Lower lobe of right lung (tissue), 2 donors: ENCODE results near the gene STARD9. TPM values are rescaled to one million over a fixed set of nuclear protein-coding genes. Genes with fewer than 3 reads are reported as not detected.
"Not testable (repeated sequence)": the region's sequence is repeated elsewhere in the genome, so short reads cannot be mapped to it uniquely, and the experiment has no call there.

Experiments used
- ATAC-seq, 2 donors: fragments of 200-7000 bp; cut with Tn5 transposase; one replicate each; pipeline ENCODE4 v1.9.1; 2020 to 2022; ENCODE audit warnings: mild to moderate bottlenecking in 2 of 2, moderate library complexity in 2 of 2
- DNase-seq: peaks from one replicate; pipeline ENCODE4 v3.0.0-alpha.2; 2020
- H3K27ac ChIP-seq: fragments of 200-600 bp; one replicate; pipeline ENCODE4 v1.8.0; 2022
- H3K27me3 ChIP-seq: fragments of 200-600 bp; one replicate; pipeline ENCODE4 v1.8.0; 2022; ENCODE audit warnings: low read depth
- H3K36me3 ChIP-seq: fragments of 200-600 bp; one replicate; pipeline ENCODE4 v1.8.0; 2022; ENCODE audit warnings: mild to moderate bottlenecking
- H3K4me1 ChIP-seq: fragments of 200-600 bp; one replicate; pipeline ENCODE4 v1.8.0; 2022
- H3K4me3 ChIP-seq: fragments of 200-600 bp; one replicate; pipeline ENCODE4 v1.8.0; 2022; ENCODE audit warnings: mild to moderate bottlenecking
- H3K9me3 ChIP-seq: fragments of 200-600 bp; one replicate; pipeline ENCODE4 v1.8.0; 2022
- intact Hi-C: fragments of 100-400 bp; cut with DNase I; formaldehyde crosslinking; loops from one replicate; pipeline ENCODE4 v1.11.0; 2022
- total RNA-seq: library from RNA; stranded (reverse); fragmentation: NEBNext Ultra II Directional; extraction: Animal tissue kit (Norgen Biotek cat#: 25700); gene quantifications from one replicate; pipeline ENCODE4 v1.2.1, GENCODE V29; 2021
- TF ChIP-seq, protein P1 (sequence below): fragments of 200-600 bp; IDR thresholded peaks from one replicate; pipeline ENCODE4 v1.8.0; 2022; ENCODE audit warnings: antibody characterized with exemption, mild to moderate bottlenecking
- donor health status: DM: no; HTN: yes; CAD: no; lungs with severe emphysema.

Gene STARD9
- total RNA-seq, 1 donor from 2014 or later = 21.9 TPM

DNA sequence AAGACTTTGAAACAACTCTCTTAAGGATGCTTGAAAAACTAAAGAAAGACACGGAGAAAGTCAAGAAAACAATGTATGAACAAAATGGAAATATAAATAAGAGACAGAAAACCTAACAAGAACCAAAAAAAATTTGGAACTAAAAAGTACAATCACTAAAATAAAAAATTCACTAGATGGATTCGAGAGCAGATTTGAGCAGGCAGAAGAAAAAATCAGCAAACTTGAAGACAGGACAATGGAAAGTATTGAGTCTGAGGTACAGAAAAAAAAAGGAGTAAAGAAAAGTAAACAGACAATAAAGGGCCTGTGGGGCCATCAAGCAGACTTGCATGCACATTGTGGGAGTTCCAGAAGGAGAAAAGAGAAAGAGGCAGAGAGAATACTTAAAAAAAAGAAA is 174.9 kb downstream of the STARD9 start:
- H3K27me3 ChIP-seq = no peaks in the 10 kb centered on the region
- ATAC-seq (no peak), DNase-seq (no peak)
- TF ChIP-seq, protein P1, sequence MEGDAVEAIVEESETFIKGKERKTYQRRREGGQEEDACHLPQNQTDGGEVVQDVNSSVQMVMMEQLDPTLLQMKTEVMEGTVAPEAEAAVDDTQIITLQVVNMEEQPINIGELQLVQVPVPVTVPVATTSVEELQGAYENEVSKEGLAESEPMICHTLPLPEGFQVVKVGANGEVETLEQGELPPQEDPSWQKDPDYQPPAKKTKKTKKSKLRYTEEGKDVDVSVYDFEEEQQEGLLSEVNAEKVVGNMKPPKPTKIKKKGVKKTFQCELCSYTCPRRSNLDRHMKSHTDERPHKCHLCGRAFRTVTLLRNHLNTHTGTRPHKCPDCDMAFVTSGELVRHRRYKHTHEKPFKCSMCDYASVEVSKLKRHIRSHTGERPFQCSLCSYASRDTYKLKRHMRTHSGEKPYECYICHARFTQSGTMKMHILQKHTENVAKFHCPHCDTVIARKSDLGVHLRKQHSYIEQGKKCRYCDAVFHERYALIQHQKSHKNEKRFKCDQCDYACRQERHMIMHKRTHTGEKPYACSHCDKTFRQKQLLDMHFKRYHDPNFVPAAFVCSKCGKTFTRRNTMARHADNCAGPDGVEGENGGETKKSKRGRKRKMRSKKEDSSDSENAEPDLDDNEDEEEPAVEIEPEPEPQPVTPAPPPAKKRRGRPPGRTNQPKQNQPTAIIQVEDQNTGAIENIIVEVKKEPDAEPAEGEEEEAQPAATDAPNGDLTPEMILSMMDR = no peak
- H3K9me3 ChIP-seq = no peaks in the 10 kb centered on the region
- H3K4me3 ChIP-seq = no peak overlapping the region
- peaks cover 24% of the 10 kb centered on the region for H3K36me3 ChIP-seq
- H3K4me1 ChIP-seq = no peaks in the 10 kb centered on the region
- H3K27ac ChIP-seq = no peak overlapping the region
- intact Hi-C loops = no loop called here

DNA sequence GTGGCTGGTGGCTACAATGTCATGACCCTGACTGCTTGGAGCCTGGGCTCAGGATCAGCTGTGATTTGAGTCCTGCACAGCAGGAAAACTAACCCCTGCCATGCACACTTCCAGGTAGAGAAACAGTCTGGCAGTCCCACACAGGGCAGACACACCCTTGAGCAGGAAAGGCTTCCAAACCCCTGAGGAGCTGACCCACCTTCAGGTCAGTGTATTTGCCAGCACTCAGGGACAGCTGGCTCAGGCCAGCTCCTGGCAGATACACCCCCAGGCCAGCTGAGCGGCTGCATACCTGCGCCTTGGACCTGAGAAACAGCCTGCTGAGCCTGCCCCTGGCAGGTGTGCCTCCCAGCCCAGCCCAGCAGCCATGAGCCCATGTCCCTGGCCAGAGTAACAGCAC is 183.7 kb downstream of the STARD9 start:
- H3K27ac ChIP-seq = no peak overlapping the region
- no peaks in the 10 kb centered on the region for H3K36me3 ChIP-seq
- no peaks in the 10 kb centered on the region for H3K4me1 ChIP-seq
- intact Hi-C loops = no loop called here
- no peak overlapping the region for H3K4me3 ChIP-seq
- no peak for DNase-seq
- no peaks in the 10 kb centered on the region for H3K27me3 ChIP-seq
- TF ChIP-seq, protein P1 = no peak
- peak in 1 of 2 donors; percentile 47 for ATAC-seq
- peaks cover 17% of the 10 kb centered on the region for H3K9me3 ChIP-seq

DNA sequence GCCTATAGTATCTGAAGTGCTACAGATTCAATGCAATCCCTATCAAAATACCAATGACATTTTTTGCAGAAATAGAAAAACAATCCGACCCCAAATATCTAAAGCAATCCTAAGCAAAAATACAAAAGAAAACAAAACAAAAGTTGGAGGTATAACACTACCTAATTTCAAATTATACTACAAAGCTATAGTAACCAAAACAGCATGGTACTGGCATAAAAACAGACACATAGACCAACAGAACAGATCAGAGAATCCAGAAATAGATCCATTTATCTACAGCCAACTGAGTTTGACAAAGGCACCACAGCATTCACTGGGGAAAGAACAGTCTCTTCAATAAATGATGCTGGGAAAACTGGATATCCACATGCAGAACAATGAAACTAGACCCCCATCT is 185.4 kb downstream of the STARD9 start:
- H3K27ac ChIP-seq = no peak overlapping the region
- H3K4me3 ChIP-seq = no peak overlapping the region
- no peaks in the 10 kb centered on the region for H3K4me1 ChIP-seq
- intact Hi-C loops = no loop called here
- TF ChIP-seq, protein P1 = no peak
- no peak for DNase-seq
- peaks cover 17% of the 10 kb centered on the region for H3K9me3 ChIP-seq
- ATAC-seq = no peak
- no peaks in the 10 kb centered on the region for H3K27me3 ChIP-seq
- H3K36me3 ChIP-seq = no peaks in the 10 kb centered on the region

GRCh38 chr15:42761813-42762212 is 186.4 kb downstream of the STARD9 start:
- H3K36me3 ChIP-seq, ATAC-seq, intact Hi-C loops, DNase-seq, H3K4me3 ChIP-seq, H3K4me1 ChIP-seq, H3K27ac ChIP-seq, H3K27me3 ChIP-seq: not testable (repeated sequence)
- H3K9me3 ChIP-seq = peaks cover 23% of the 10 kb centered on the region

DNA sequence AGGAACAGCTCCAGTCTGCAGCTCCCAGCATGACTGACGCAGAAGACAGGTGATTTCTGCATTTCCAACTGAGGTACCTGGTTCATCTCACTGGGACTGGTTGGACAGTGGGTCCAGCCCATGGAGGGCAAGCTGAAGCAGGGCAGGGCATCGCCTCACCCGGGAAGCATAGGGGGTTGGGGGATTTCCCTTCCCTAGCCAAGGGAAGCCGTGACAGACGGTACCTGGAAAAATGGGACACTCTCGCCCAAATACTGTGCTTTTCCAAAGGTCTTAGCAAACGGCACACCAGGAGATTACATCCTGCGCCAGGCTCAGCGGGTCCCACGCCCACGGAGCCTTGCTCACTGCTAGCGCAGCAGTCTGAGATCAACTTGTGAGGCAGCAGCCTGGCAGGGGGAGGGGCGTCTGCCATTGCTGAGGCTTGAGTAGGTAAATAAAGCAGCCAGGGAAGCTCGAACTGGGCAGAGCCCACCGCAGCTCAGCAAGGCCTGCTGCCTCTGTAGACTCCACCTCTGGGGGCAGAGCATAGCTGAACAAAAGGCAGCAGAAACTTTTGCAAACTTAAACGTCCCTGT is 188.8 kb downstream of the STARD9 start:
- intact Hi-C loops = not testable (repeated sequence)

GRCh38 chr15:42766109-42766508 is 190.7 kb downstream of the STARD9 start:
- H3K4me3 ChIP-seq, H3K27ac ChIP-seq, H3K36me3 ChIP-seq, H3K4me1 ChIP-seq, intact Hi-C loops, DNase-seq, H3K27me3 ChIP-seq, ATAC-seq: not testable (repeated sequence)
- H3K9me3 ChIP-seq = peaks cover 11% of the 10 kb centered on the region

More for the DNA sequence above, 188.8 kb downstream of the STARD9 start:
- not testable (repeated sequence) for H3K4me3 ChIP-seq, H3K36me3 ChIP-seq, DNase-seq, H3K4me1 ChIP-seq, H3K27ac ChIP-seq, H3K27me3 ChIP-seq, ATAC-seq
- H3K9me3 ChIP-seq = peaks cover 23% of the 10 kb centered on the region

Other genes starting within 250 kb of the STARD9 start
- 47.2 TPM for gene CAPN3, start 216.1 kb upstream of the STARD9 start, total RNA-seq
- gene ZNF106, start 84.5 kb upstream of the STARD9 start, total RNA-seq = 92.2 TPM
- gene SNAP23, start 80.0 kb upstream of the STARD9 start, total RNA-seq = 79.3 TPM
- gene LRRC57, start 26.8 kb upstream of the STARD9 start, total RNA-seq = 23.7 TPM
- 21.4 TPM for gene HAUS2, start 26.8 kb upstream of the STARD9 start, total RNA-seq
- gene CDAN1, start 161.5 kb downstream of the STARD9 start, total RNA-seq = 11.3 TPM